RWPE2 (cell line): ENCODE data around the gene ZBTB17.
"Not testable (repeated sequence)": the region's sequence is repeated elsewhere in the genome, so short reads cannot be mapped to it uniquely, and the experiment has no call there.

ENCODE experiments used
- ATAC-seq: fragments of 200-7000 bp; cut with Tn5 transposase; 3 replicates; pipeline ENCODE4 v1.9.1; 2021; ENCODE audit warnings: low read depth
- DNase-seq: peaks from one replicate; pipeline ENCODE4 v3.0.0-alpha.2; 2020; ENCODE audit warnings: low spot score
- H3K27ac ChIP-seq: fragments of 450-650 bp; 2 replicates; pipeline ENCODE4 v1.5.1; 2017; ENCODE audit warnings: mild to moderate bottlenecking; ENCODE audit not compliant: poor library complexity, severe bottlenecking
- H3K27me3 ChIP-seq: fragments of 250-450 bp; sonication (Bioruptor Pico); 2 replicates; pipeline ENCODE4 v1.5.1; 2021; ENCODE audit warnings: mild to moderate bottlenecking, moderate library complexity; ENCODE audit not compliant: insufficient read depth, poor library complexity, severe bottlenecking
- H3K36me3 ChIP-seq: fragments of 250-450 bp; sonication (Bioruptor Pico); 2 replicates; pipeline ENCODE4 v1.5.1; 2020; ENCODE audit warnings: low read depth, mild to moderate bottlenecking, moderate library complexity
- H3K4me1 ChIP-seq: fragments of 250-450 bp; sonication (Bioruptor Pico); 2 replicates; pipeline ENCODE4 v1.5.1; 2021; ENCODE audit warnings: mild to moderate bottlenecking, moderate library complexity; ENCODE audit not compliant: insufficient read depth, poor library complexity, severe bottlenecking
- H3K4me3 ChIP-seq: fragments of 250-450 bp; sonication (Bioruptor Pico); 2 replicates; pipeline ENCODE4 v1.5.1; 2021; ENCODE audit warnings: mild to moderate bottlenecking, moderate library complexity; ENCODE audit not compliant: severe bottlenecking
- H3K9me3 ChIP-seq: fragments of 250-450 bp; sonication (Bioruptor Pico); 2 replicates; pipeline ENCODE4 v1.5.1; 2021; ENCODE audit warnings: mild to moderate bottlenecking, moderate library complexity; ENCODE audit not compliant: severe bottlenecking
- CTCF ChIP-seq: fragments of 450-650 bp; IDR thresholded peaks from one replicate; pipeline ENCODE4 v1.5.1; 2017; ENCODE audit warnings: mild to moderate bottlenecking, moderate library complexity; ENCODE audit not compliant: poor library complexity, severe bottlenecking

Gene ZBTB17

GRCh38 chr1:15900662-15901279, 75.1 kb downstream of the ZBTB17 start:
- Histone ChIP-seq H3K4me1 (peaks cover 36% of the 10 kb centered on the region), H3K36me3 (peaks cover 45% of the 10 kb centered on the region), H3K4me3 (no peak overlapping the region), H3K27me3 (no peaks in the 10 kb centered on the region), H3K9me3 (no peaks in the 10 kb centered on the region), H3K27ac (no peak overlapping the region)
- DNase-seq (no peak), ATAC-seq (no peak)
- TF ChIP-seq CTCF: no peak

GRCh38 chr1:15899266-15899665, 76.6 kb downstream of the ZBTB17 start:
- no peaks in the 10 kb centered on the region for H3K9me3 ChIP-seq
- no peak for DNase-seq
- ATAC-seq: no peak
- no peak for TF ChIP-seq CTCF
- H3K4me3 ChIP-seq: no peak overlapping the region
- peaks cover 36% of the 10 kb centered on the region for H3K4me1 ChIP-seq
- H3K27ac ChIP-seq: peak overlapping the region; percentile 10
- H3K27me3 ChIP-seq: no peaks in the 10 kb centered on the region
- peaks cover 48% of the 10 kb centered on the region for H3K36me3 ChIP-seq

GRCh38 chr1:15896841-15897610, 78.9 kb downstream of the ZBTB17 start:
- H3K4me1 ChIP-seq: peaks cover 27% of the 10 kb centered on the region
- H3K27me3 ChIP-seq, DNase-seq, H3K9me3 ChIP-seq, H3K4me3 ChIP-seq, ATAC-seq: not testable (repeated sequence)
- H3K27ac ChIP-seq: peak overlapping the region; percentile 10
- peaks cover 56% of the 10 kb centered on the region for H3K36me3 ChIP-seq

- H3K4me3 ChIP-seq: no peak overlapping the region
- no peak for DNase-seq
Observed at GRCh38 chr1:15895233-15895632, 80.7 kb downstream of the ZBTB17 start.

GRCh38 chr1:15892857-15893599, 82.9 kb downstream of the ZBTB17 start:
- ATAC-seq, DNase-seq, H3K4me3 ChIP-seq, H3K9me3 ChIP-seq, H3K27me3 ChIP-seq: not testable (repeated sequence)
- Histone ChIP-seq H3K36me3 (peaks cover 52% of the 10 kb centered on the region), H3K27ac (peak overlapping the region; percentile 39), H3K4me1 (peaks cover 14% of the 10 kb centered on the region)

More at GRCh38 chr1:15895233-15895632, 80.7 kb downstream of the ZBTB17 start:
- no peak for ATAC-seq
- H3K4me1 ChIP-seq: peaks cover 20% of the 10 kb centered on the region
- peaks cover 59% of the 10 kb centered on the region for H3K36me3 ChIP-seq
- TF ChIP-seq CTCF: no peak
- no peak overlapping the region for H3K27ac ChIP-seq
- no peaks in the 10 kb centered on the region for H3K27me3 ChIP-seq
- H3K9me3 ChIP-seq: no peaks in the 10 kb centered on the region
